MM.1S (cell line): ENCODE results near the gene NDUFS6.

ENCODE experiments used
- CTCF ChIP-seq: fragments of 300-600 bp; sonication (generic); IDR thresholded peaks from 2 replicates; pipeline ENCODE4 v1.5.1; 2016; ENCODE audit warnings: antibody characterized with exemption, low read length, mixed read lengths
- EZH2 ChIP-seq: fragments of 300-600 bp; sonication (generic); optimal IDR thresholded peaks from 2 replicates; pipeline ENCODE3; 2017; ENCODE audit warnings: low read depth, mild to moderate bottlenecking, antibody characterized with exemption, low read length, mixed read lengths
- EZH2phosphoT487 ChIP-seq: fragments of 300-600 bp; sonication (generic); IDR thresholded peaks from 2 replicates; pipeline ENCODE4 v1.6.1; 2018; ENCODE audit warnings: antibody characterized with exemption, low read length

GRCh38 chr5:1778138-1779020 is 22.8 kb upstream of the NDUFS6 start:
- no peak for TF ChIP-seq CTCF
- TF ChIP-seq EZH2: no peak
- TF ChIP-seq EZH2phosphoT487: no peak
